GM12878 (cell line): ENCODE measurements around the gene CNTD1. TPM values are rescaled to one million over a fixed set of nuclear protein-coding genes. Genes with fewer than 3 reads are reported as not detected.
A peak's percentile ranks its signal among the peaks of the same experiment; 100 is the strongest.

ENCODE experiments used
- ATAC-seq: fragments of 200-7000 bp; cut with Tn5 transposase; 3 replicates; pipeline ENCODE4 v1.9.1; 2020; ENCODE audit warnings: mild to moderate bottlenecking, moderate library complexity
- BruUV-seq: library from RNA; stranded (reverse); fragments of 400-500 nt; replicated peaks from 2 replicates; lab custom pipeline; 2021; lab: Mats Ljungman, UMichigan
- CTCF ChIA-PET: fragments of 300-600 bp; sonication (Branson Sonifier 250); formaldehyde crosslinking; extraction: SDS; loops from one replicate; lab custom pipeline; 2021; ENCODE audit warnings: inconsistent platforms; lab: Yijun Ruan, JAX
- POLR2A ChIA-PET: fragments of 350-600 bp; formaldehyde crosslinking; extraction: SDS; loops from one replicate; lab custom pipeline; 2021; ENCODE audit warnings: inconsistent platforms; lab: Charles Lee
- RAD21 ChIA-PET: fragments of 300-600 bp; sonication (Branson Sonifier 250); formaldehyde crosslinking; loops from one replicate; lab custom pipeline; 2023; ENCODE audit warnings: antibody characterized with exemption; ENCODE audit not compliant: unreplicated experiment; lab: Charles Lee
- SMC1A ChIA-PET: fragments of 300-600 bp; sonication (Branson Sonifier 250); formaldehyde crosslinking; loops from one replicate; lab custom pipeline; 2023; ENCODE audit not compliant: unreplicated experiment, uncharacterized antibody; lab: Charles Lee
- DNase-seq: peaks from one replicate; pipeline ENCODE4 v3.0.0-alpha.2; 2011; ENCODE audit warnings: low read depth, low spot score
- FAIRE-seq: peaks from 3 replicates; lab custom pipeline; 2011; peaks lifted over from hg19 to GRCh38; lab: Jason Lieb, UNC
- H2AFZ ChIP-seq: 2 replicates; pipeline ENCODE4 v1.6.0; 2011; ENCODE audit warnings: low read depth, low read length, control low read depth; ENCODE audit not compliant: control insufficient read depth
- H3K27ac ChIP-seq: 2 replicates; pipeline ENCODE4 v1.5.1; 2011; ENCODE audit warnings: control low read depth; ENCODE audit not compliant: control insufficient read depth, insufficient read depth
- H3K27me3 ChIP-seq, 2 experiments: replicated peaks in 1 of 2; 2 replicates each; pipeline versions ENCODE4 v1.6.0 to v1.6.1; 2011; ENCODE audit warnings: low read length in 1 of 2; ENCODE audit not compliant: control insufficient read depth in 2 of 2, insufficient read depth in 2 of 2
- H3K36me3 ChIP-seq, 2 experiments: 2 replicates each; pipeline ENCODE4 v1.5.1; 2011; ENCODE audit warnings: low read length in 1 of 2; ENCODE audit not compliant: control insufficient read depth in 2 of 2, insufficient read depth in 2 of 2
- H3K4me1 ChIP-seq: 2 replicates; pipeline ENCODE4 v1.6.1; 2011; ENCODE audit warnings: mild to moderate bottlenecking, low read length, moderate library complexity, mixed read lengths; ENCODE audit not compliant: control insufficient read depth, insufficient read depth
- H3K4me2 ChIP-seq: 2 replicates; pipeline ENCODE4 v1.6.0; 2011; ENCODE audit warnings: control low read depth; ENCODE audit not compliant: control insufficient read depth, insufficient read depth
- H3K4me3 ChIP-seq: fragments of 200-600 bp; sonication (generic); 2 replicates; pipeline ENCODE4 v1.5.1; 2016
- H3K79me2 ChIP-seq: 2 replicates; pipeline ENCODE4 v1.6.0; 2011; ENCODE audit warnings: low read length; ENCODE audit not compliant: control insufficient read depth, insufficient read depth
- H3K9ac ChIP-seq: 2 replicates; pipeline ENCODE4 v1.8.0; 2011; ENCODE audit warnings: low read length, control low read depth, mixed read lengths; ENCODE audit not compliant: control insufficient read depth, insufficient read depth
- H3K9me3 ChIP-seq: replicated peaks from 3 replicates; pipeline ENCODE4 v1.5.1; 2011; ENCODE audit warnings: mild to moderate bottlenecking, low read length; ENCODE audit not compliant: control insufficient read depth, insufficient read depth
- H4K20me1 ChIP-seq: 2 replicates; pipeline ENCODE4 v1.6.0; 2011; ENCODE audit not compliant: control insufficient read depth, insufficient read depth
- EED ChIP-seq: sonication (generic); IDR thresholded peaks from 2 replicates; pipeline ENCODE4 v1.6.1; 2016; ENCODE audit warnings: antibody characterized with exemption, low read depth
- POLR2A ChIP-seq: IDR thresholded peaks from 2 replicates; pipeline ENCODE4 v1.6.1; 2011; ENCODE audit warnings: low read depth, mild to moderate bottlenecking, low read length
- RELA ChIP-seq: fragments of 450-650 bp; IDR thresholded peaks from 2 replicates; pipeline ENCODE4 v1.8.0; 2014; ENCODE audit warnings: borderline replicate concordance; ENCODE audit not compliant: partially characterized antibody
- SUPT20H ChIP-seq: IDR thresholded peaks from 2 replicates; pipeline ENCODE4 v1.6.1; 2011; ENCODE audit warnings: low read depth, mild to moderate bottlenecking, low read length, moderate library complexity, borderline replicate concordance; ENCODE audit not compliant: control insufficient read depth
- WGBS: methylation state at CpG from one replicate; pipeline ENCODE4 v1.1.6; 2016; ENCODE audit warnings: low lambda C conversion rate; ENCODE audit not compliant: insufficient replicate concordance, insufficient coverage; ENCODE audit errors: missing lambda C conversion rate; 5-methylcytosine and 5-hydroxymethylcytosine counted together
- in situ Hi-C: fragments of 300-500 bp; cut with MboI; formaldehyde crosslinking; loops from 9 replicates; pipeline ENCODE4 v1.14.3; 2018; ENCODE audit warnings: mixed read lengths
- intact Hi-C: fragments of 100-400 bp; cut with micrococcal nuclease; formaldehyde crosslinking; loops from one replicate; pipeline ENCODE4 v1.14.2; 2022; ENCODE audit not compliant: unreplicated experiment
- polyA plus RNA-seq, 11 experiments: library from polyadenylated mRNA; depleted of rRNA in 4 of 11; unstranded in 6 of 11; stranded (reverse) in 5 of 11; fragments of >200 nt; fragmentation: Nextera tagmentation in 4 of 11; fragmentation: Illumina TruSeq in 1 of 11; extraction: Ambion mirVana in 4 of 11; extraction: Trizol in 1 of 11; gene quantifications; 1 replicate in 1 of 11; 2 replicates in 10 of 11; pipeline versions ENCODE4 v1.2.1 to v1.2.3, GENCODE V29; 2011 to 2016; ENCODE audit warnings: inconsistent platforms in 2 of 11, missing spikeins in 2 of 11, low read depth in 1 of 11
- total RNA-seq, 4 experiments: library from RNA; depleted of rRNA in 3 of 4; stranded (reverse); fragments of >200 nt in 3 of 4; fragmentation: Illumina TruSeq in 1 of 4; extraction: Trizol in 1 of 4; gene quantifications; 2 replicates each; pipeline versions ENCODE4 v1.2.1 to v1.2.3, GENCODE V29; 2013 to 2021
- TF ChIP-seq, protein P1 (sequence below): fragments of 450-650 bp; IDR thresholded peaks from 2 replicates; pipeline ENCODE4 v1.6.1; 2017; ENCODE audit warnings: mild to moderate bottlenecking, moderate library complexity
- TF ChIP-seq, protein P2 (sequence below), 3 experiments: IDR thresholded peaks in 2 of 3; conservative IDR thresholded peaks in 1 of 3; 2 replicates each; pipeline ENCODE4 v1.5.1; 2011; ENCODE audit warnings: low read depth in 3 of 3, low read length in 3 of 3, mild to moderate bottlenecking in 3 of 3, control low read depth in 2 of 3, moderate library complexity in 2 of 3, inconsistent platforms in 1 of 3, mixed read lengths in 1 of 3; ENCODE audit not compliant: control insufficient read depth in 2 of 3, insufficient read depth in 1 of 3; ENCODE audit errors: extremely low read depth in 1 of 3
- TF ChIP-seq, protein P3 (sequence below): fragments of 450-650 bp; IDR thresholded peaks from 2 replicates; pipeline ENCODE4 v1.6.1; 2016; ENCODE audit warnings: mild to moderate bottlenecking

CNTD1 gene
- total and polyA plus RNA-seq, 10 of the 15 experiments (the other 5 are each of a cell fraction or from before 2014, with no cell fraction given) = 0.06 to 1.5 (median 1.1) TPM; not detected in 4

DNA sequence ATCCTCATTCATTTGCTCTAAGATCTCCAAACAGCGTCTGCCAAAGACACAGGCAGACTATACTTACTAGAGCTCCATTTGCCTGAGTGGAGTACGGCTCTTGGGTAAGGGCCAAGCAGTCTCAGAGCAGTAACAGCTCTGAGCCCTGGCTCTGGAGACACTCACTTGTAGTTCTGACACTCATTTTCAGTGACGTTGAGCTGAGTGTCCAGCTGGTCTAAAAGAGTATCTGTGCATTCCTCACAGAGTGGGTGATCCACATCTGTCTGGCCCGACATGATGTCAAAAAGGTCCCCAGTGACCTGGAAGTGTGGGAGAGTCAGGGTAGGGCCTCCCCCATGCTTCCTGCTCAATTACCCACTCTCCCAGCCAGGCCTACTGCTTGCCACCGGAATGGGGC lies 19.7 kb downstream of the CNTD1 start:
- Histone ChIP-seq H3K27me3 (no peaks in the 10 kb centered on the region), H3K9me3 (no peaks in the 10 kb centered on the region), H3K36me3 (peaks cover 11 to 33% of the 10 kb centered on the region in 2 experiments), H3K27ac (no peak overlapping the region), H3K4me2 (no peak overlapping the region), H3K4me3 (no peak overlapping the region), H4K20me1 (no peaks in the 10 kb centered on the region), H3K79me2 (peaks cover 12% of the 10 kb centered on the region), H2AFZ (no peak overlapping the region), H3K4me1 (peaks cover 6% of the 10 kb centered on the region; the same call in 1 of the 2 replicates), H3K9ac (no peak overlapping the region)
- 80% methylated on average over 5 of the region's 5 CpGs for WGBS
- ATAC-seq = no peak
- ChIA-PET RAD21 (no interaction called here), CTCF (interaction anchor here (0.7 to 3.9 kb wide), 8 partner anchors 9 to 240 kb away, joined by 3 to 17 read pairs (median 4); partner anchors contain the start of gene RPL27), POLR2A (no interaction called here), SMC1A (interaction anchor here (0.7 to 0.9 kb wide), 2 partner anchors 18 to 179 kb away, joined by 3 to 4 read pairs; partner anchors contain the start of gene RPL27)
- BruUV-seq = no TSS peak
- TF ChIP-seq RELA (no peak), POLR2A (0 out of 2 replicates have a peak, but pooled peaks have one; percentile 22)
- in situ Hi-C loops (no loop called here), intact Hi-C loops (no loop called here)
- no peak for DNase-seq
- FAIRE-seq = no peak

DNA sequence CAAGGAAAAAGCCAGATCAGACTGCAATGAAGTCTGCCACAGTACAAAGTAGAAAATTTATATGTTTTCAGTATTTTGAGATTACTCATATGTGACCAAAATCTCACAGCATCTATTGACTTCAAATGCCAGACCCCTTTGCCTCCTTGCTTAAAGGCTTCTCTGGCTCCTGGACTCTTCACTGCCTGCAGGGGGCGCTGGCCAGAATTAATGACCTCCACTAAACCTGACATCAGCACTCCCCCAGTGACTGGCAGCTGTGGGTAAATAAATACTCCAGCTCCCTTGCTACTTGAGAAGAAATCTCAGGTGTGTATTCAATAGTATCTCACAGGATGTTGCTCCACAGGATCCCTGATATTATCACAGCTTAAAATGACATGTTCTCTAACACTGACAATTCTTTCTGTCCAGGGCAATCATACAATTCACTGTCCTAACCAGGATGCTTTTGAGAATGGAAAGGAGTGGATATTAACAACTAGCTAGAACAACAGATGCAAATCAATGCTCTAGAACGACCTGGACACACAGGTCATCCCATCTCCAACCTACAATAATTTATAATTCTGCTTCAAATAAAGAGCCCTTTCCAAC lies 21.4 kb downstream of the CNTD1 start:
- Histone ChIP-seq H3K4me2 (no peak overlapping the region), H4K20me1 (no peaks in the 10 kb centered on the region), H3K79me2 (peaks cover 20% of the 10 kb centered on the region), H3K27ac (no peak overlapping the region), H2AFZ (no peak overlapping the region), H3K4me1 (peaks cover 6% of the 10 kb centered on the region; the same call in 1 of the 2 replicates), H3K9ac (no peak overlapping the region), H3K36me3 (peaks cover 11 to 26% of the 10 kb centered on the region in 2 experiments), H3K27me3 (no peaks in the 10 kb centered on the region), H3K9me3 (no peaks in the 10 kb centered on the region), H3K4me3 (no peak overlapping the region)
- 0% methylated on average over 2 of the region's 2 CpGs for WGBS
- FAIRE-seq = peak; percentile 69
- no peak for DNase-seq
- intact Hi-C loops = no loop called here
- ChIA-PET CTCF (interaction anchor here (0.7 to 6.1 kb wide), 24 partner anchors 8 to 664 kb away, joined by 3 to 81 read pairs (median 4); partner anchors contain the start of genes AOC2, COA3, DHX8 and PSMC3IP), SMC1A (interaction anchor here (0.5 to 1.9 kb wide), 7 partner anchors 16 to 354 kb away, joined by 3 to 4 read pairs (median 3); partner anchors contain the start of genes CNTD1, COA3, RPL27 and VPS25), POLR2A (interaction anchor here (1.1 kb wide), 1 partner anchor 13 kb away, joined by 3 read pairs; the partner anchor contains the start of gene PSME3), RAD21 (interaction anchor here (0.5 to 1.1 kb wide), 3 partner anchors 39 to 178 kb away, joined by 3 to 4 read pairs (median 4); partner anchors contain the start of genes RPL27 and WNK4)
- BruUV-seq = no TSS peak
- in situ Hi-C loops = no loop called here
- peak; percentile 69 for ATAC-seq
- TF ChIP-seq, protein P1, sequence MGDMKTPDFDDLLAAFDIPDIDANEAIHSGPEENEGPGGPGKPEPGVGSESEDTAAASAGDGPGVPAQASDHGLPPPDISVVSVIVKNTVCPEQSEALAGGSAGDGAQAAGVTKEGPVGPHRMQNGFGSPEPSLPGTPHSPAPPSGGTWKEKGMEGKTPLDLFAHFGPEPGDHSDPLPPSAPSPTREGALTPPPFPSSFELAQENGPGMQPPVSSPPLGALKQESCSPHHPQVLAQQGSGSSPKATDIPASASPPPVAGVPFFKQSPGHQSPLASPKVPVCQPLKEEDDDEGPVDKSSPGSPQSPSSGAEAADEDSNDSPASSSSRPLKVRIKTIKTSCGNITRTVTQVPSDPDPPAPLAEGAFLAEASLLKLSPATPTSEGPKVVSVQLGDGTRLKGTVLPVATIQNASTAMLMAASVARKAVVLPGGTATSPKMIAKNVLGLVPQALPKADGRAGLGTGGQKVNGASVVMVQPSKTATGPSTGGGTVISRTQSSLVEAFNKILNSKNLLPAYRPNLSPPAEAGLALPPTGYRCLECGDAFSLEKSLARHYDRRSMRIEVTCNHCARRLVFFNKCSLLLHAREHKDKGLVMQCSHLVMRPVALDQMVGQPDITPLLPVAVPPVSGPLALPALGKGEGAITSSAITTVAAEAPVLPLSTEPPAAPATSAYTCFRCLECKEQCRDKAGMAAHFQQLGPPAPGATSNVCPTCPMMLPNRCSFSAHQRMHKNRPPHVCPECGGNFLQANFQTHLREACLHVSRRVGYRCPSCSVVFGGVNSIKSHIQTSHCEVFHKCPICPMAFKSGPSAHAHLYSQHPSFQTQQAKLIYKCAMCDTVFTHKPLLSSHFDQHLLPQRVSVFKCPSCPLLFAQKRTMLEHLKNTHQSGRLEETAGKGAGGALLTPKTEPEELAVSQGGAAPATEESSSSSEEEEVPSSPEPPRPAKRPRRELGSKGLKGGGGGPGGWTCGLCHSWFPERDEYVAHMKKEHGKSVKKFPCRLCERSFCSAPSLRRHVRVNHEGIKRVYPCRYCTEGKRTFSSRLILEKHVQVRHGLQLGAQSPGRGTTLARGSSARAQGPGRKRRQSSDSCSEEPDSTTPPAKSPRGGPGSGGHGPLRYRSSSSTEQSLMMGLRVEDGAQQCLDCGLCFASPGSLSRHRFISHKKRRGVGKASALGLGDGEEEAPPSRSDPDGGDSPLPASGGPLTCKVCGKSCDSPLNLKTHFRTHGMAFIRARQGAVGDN = no peak
- TF ChIP-seq SUPT20H (no peak), EED (no peak)
- TF ChIP-seq, protein P2, sequence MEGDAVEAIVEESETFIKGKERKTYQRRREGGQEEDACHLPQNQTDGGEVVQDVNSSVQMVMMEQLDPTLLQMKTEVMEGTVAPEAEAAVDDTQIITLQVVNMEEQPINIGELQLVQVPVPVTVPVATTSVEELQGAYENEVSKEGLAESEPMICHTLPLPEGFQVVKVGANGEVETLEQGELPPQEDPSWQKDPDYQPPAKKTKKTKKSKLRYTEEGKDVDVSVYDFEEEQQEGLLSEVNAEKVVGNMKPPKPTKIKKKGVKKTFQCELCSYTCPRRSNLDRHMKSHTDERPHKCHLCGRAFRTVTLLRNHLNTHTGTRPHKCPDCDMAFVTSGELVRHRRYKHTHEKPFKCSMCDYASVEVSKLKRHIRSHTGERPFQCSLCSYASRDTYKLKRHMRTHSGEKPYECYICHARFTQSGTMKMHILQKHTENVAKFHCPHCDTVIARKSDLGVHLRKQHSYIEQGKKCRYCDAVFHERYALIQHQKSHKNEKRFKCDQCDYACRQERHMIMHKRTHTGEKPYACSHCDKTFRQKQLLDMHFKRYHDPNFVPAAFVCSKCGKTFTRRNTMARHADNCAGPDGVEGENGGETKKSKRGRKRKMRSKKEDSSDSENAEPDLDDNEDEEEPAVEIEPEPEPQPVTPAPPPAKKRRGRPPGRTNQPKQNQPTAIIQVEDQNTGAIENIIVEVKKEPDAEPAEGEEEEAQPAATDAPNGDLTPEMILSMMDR (IDR thresholded peaks at IDR 0.05 in 2 of 3, conservative IDR thresholded peaks at IDR 0.05 in 1 of 3; ENCODE audit: control insufficient read depth in 2 of 3, extremely low read depth in 1 of 3, insufficient read depth in 1 of 3, low read depth in 3 of 3, low read length in 3 of 3) = peak; percentile 68 to 88 (median 74)
- TF ChIP-seq, protein P3, sequence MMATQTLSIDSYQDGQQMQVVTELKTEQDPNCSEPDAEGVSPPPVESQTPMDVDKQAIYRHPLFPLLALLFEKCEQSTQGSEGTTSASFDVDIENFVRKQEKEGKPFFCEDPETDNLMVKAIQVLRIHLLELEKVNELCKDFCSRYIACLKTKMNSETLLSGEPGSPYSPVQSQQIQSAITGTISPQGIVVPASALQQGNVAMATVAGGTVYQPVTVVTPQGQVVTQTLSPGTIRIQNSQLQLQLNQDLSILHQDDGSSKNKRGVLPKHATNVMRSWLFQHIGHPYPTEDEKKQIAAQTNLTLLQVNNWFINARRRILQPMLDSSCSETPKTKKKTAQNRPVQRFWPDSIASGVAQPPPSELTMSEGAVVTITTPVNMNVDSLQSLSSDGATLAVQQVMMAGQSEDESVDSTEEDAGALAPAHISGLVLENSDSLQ = peak; percentile 90
